T-helper 1 cell (primary cell): ENCODE results near the gene CLSTN1.
"Not testable (repeated sequence)": the region's sequence is repeated elsewhere in the genome, so short reads cannot be mapped to it uniquely, and the experiment has no call there.

Source experiments
- DNase-seq, 5 donors: peaks; one replicate each; pipeline ENCODE4 v3.0.0-alpha.2; 2012 to 2020

CLSTN1 gene

DNA sequence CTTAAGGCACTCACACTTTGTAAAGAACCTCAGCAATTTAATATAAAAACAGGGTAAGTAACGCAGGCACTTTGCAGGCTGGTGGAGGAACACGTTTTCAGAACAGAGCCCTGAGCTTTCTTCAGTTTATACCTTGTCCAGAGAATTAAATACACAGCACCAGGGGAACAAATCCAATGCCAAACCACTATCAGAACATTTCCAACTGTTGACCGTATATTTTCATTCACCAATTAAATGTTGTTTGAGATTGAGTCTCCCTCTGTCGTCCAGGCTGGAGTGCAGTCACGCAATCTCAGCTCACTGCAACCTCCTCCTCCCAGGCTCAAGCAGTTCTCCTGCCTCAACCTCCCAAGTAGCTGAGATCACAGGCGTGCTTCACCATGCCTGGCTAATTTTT lies 29.7 kb downstream of the CLSTN1 start:
- no peak for DNase-seq

DNA sequence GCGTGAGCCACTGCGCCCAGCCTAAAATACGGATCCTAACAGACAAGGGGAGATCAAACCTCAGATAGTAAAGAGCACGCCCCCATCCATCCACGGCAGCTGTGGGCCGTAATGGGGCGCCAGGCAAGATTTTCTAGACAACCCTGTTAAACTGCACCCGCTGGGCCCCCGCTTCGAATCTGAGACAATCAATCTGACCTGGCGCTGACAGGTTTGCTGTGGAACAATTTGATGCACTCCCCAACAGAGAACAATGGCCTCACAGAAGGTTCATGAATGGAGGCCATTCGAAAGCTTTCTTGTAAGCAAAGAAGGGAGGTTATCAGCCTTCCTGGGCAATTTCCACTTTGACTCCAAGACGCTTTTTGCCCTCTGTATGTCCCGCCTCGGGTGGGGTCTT lies 30.5 kb downstream of the CLSTN1 start:
- DNase-seq = no peak

DNA sequence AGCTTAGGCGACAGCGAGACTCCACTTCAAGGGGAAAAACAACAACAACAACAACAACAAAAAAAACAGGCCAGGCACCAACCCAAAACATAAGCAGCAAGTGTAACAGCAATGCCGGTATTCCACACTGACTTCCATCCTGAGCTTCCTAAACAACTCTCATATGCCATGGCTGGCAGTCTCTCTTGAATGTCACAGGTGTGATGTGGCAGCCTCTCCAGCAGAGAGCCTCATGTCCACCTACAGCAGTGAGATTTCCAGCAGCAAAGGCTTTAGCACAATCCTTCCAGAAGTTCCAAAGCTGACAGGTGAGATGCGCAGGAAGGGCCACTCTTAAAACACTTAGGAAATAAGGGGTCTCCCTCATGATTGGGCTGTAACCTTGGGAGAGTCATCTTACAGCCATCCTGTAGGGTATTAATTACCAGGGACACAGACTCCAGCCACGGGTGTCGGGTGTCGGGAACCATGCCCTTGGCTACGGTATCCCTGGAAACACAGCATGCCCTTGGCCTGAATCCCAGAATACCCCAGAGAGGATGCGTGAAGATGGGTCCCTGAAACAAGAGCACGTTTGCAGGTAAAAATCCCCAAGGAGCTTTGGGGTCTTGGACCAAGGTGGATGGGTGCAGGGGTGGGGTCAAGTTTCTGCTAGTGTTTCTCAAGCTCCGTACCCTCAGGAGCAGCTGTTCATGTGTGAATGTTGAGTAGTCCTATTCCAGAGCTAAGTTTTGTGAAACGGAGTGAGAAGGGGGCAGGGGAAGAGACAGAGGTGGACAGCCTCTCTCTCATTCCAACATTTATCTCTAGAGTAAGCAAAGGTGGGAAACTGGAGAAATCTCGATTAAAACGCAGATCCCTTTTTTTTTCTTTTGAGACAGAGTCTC lies 31.4 kb downstream of the CLSTN1 start:
- DNase-seq = no peak

DNA sequence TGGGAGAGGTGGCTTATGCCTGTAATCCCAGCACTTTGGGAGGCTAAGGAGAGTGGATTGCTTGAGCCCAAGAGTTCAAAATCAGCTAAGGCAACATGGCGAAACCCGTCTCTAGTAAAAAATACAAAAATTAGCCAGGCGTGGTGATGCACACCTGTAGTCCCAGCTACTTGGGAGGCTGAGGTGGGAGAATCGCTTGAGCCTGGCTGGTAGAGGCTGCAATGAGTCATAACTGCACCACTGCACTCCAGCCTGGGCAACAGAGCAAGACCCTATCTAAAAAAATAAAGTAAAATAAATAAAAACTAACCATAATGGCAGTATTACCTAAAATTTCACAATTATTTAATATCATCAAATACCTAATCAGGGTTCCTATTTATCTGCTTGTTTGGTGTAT lies 34.1 kb downstream of the CLSTN1 start:
- not testable (repeated sequence) for DNase-seq

DNA sequence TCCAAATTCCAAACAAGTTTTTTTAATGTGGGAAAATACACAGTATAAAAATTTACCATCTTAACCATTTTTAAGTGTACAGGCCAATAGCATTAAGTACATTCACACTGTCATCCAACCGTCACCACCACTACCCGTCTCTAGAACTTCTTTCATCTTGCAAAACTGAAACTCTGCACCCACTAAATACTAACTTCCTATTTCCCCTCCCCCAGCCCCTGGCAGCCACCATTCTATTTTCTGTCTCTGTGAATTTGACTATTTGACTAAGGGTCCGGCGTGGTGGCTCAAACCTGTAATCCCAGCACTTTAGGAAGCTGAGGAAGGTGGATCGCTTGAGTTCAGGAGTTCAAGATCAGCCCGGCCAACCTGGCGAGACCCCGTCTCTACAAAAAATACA lies 36.1 kb downstream of the CLSTN1 start:
- DNase-seq = peak in 4 of 5 donors; percentile 24 to 85 (median 46)

DNA sequence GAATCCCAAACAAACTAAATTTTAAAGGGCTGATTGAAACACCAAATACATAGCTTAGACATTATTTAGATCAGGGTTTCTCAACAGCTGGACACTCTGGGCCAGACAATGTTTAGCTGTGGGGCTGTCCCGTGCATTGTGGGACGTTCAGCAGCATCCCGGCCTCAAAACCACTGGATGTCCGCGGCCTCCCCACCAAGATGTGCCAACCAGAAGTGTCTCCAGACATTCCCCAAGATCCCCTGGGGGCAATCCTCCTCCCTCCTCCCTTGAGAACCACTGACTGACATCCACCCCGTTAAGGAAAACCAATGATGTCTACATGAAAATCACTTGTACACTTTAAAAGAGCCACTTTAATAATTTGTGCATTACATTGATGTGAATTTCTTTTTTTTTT lies 38.4 kb downstream of the CLSTN1 start:
- no peak for DNase-seq

DNA sequence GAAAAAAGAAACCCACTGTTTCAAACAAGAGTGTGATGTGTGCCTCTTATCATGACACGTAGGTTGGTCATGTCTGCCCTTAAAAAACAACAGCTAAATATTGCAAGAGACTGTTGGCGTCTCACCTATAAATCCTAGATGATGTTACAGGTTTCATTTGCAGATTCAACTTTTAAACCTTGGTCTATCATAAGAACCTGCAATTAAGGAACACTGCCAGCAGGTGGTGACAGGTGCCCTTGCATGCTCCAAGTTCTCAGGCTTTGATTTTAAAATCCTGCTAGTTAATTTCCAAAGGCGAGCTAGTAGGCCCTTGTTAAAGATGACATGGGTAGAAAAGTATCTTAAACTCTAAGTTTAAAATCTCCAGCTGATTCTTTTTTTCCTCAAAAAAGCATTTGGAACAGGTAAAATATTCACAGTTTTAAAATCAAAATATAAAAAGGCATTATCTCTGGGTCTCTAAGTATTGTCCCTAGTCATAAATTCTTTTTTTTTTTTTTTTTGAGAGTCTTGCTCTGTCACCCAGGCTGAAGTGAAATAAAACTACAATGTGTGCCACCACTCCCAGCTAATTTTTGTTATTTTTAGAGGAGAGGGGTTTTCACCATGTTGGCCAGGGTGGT lies 39.1 kb downstream of the CLSTN1 start:
- DNase-seq = peak in 4 of 5 donors; percentile 50 to 74 (median 63)

DNA sequence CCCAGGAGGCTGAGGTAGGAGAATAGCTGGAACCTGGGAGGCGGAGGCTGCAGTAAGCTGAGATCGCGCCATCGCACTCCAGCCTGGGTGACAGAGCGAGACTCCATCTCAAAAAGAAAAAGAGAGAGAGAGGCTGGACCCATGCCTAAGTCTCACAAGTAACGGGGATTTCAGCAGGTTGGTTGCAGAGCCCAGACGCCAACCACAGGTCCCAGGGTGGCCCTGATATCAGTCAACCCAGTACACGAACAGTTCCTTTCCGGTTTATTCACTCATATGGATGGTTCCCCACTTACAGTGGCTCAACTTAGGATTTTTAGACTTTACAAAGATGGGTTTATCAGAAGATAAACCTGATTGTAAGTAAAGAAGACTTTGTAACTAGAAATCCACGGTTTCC lies 40.9 kb downstream of the CLSTN1 start:
- no peak for DNase-seq

DNA sequence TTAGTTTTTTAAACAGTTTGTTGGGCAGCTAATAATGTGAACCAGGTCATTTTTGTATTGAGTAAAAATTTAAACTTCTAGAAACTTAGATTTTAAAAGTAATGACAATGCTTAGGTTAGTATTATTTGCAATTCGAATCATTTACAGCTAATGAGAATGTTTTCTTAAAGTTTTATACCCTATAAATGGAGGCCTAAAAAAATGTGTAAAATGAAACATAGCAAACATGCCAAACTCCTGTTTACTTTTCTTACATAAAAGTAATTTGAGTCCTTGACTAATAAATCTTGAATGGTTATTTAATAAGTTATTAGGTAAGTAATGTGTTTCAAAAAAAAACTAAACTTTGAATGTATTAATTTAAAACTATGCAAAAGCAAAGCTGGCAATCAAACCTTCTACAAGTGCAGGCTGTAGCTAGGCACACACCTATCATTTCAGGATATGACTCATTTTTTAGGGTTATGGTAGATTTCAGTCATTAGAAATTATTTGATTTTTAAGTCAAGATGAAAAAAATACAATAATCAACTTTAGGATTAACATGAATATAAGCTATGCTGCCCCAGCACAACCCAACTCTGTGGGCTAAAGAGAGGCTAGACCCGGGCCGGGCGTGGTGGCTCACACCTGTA lies 41.5 kb downstream of the CLSTN1 start:
- no peak for DNase-seq

DNA sequence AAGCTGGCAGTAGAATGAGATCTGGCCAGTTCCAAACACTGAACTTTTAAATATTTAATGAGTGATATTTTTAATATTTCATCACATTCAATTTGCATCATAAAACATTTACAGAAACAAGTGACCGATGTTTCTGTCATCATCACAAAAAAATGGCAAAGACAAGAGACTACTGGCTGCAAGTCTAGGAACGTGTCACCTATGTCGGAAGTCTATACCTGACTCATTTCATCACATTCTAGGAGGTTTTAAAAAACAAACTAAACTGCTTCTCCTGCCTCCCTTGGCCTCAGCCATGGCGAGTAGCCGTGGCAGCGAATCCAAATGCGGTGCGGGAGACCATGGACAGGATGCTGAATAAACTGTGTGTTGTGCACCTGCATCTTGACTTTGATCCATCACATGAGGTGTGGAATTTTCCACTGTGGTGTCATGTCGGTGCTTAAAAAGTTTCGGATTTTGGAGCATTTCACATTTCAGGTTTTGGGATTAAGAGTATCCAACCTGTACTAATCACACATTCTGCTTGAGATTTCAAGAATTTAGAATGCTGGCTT lies 43.1 kb downstream of the CLSTN1 start:
- no peak for DNase-seq

DNA sequence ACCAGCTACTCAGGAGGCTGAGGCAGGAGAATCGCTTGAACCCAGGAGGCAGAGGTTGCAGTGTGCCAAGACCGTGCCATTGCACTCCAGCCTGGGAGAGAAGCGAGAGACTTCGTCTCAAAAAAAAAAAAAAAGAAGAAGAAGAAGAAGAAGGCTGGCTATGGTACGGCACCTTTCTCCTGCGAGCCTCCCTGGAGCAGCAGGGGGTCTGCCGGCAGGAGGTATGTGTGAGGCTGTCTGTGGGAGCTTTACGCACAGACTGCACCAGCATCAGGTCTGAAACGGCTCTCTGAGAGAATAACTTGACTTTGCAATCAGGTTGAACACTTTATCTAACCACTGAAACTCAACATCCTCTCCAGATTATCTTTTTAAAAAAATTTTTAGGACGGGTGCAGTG lies 44.9 kb downstream of the CLSTN1 start:
- DNase-seq = no peak

DNA sequence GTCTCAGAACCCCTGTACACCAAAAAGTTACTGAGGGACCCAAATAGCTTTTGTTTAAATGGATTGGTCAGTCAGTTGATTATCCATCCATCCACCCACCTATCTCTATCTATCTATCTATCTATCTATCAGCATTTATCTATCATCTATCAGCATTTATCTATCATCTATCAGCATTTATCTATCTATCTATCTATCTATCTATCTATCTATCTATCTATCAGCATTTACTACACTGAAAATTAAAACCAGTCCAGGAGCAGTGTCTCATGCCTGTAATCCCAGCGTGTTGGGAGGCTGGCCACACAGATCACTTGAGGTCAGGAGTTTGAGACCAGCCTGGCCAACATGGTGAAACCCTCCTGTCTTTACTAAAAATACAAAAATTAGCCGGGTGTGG lies 47.1 kb downstream of the CLSTN1 start:
- no peak for DNase-seq

DNA sequence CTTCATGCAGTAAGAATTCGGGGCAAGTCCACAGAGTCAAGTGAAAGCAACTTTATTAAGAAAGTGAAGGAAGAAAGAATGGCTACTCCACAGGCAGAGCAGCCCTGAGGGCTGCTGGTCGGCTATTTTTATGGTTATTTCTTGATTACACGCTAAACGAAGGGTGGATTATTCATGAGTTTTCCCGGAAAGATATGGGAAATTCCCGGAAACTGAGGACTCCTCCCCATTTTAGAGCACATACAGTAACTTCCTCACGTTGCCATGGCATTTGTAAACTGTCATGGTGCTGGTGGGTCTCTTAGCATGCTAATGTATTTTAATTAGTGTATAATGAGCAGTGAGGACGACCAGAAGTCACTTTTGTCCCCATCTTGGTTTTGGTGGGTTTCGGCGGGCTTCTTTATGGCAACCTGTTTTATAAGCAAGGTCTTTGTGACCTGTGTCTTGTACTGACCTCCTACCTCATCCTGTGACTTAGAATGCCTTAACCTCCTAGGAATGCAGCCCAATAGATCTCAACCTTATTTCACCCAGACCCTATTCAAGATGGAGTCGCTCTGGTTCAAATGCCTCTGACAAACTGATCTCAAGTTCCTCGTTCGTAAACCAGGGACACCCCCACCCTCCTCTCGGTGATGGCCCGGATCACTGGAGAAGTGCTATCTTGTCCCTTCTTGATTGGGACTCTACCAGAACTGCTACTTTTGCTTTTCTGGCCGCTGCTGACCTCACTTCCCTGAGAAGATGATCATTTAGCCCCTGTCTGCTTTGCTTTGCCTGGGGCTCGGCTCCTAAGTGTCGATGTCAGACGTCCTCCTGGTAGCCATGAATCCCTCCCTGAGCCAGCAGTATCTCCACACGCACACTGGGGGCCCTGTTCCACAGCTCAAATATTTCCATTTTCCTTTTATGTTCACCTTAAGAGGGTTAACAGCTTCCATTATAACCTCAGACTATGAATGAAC lies 48.8 kb downstream of the CLSTN1 start:
- no peak for DNase-seq

DNA sequence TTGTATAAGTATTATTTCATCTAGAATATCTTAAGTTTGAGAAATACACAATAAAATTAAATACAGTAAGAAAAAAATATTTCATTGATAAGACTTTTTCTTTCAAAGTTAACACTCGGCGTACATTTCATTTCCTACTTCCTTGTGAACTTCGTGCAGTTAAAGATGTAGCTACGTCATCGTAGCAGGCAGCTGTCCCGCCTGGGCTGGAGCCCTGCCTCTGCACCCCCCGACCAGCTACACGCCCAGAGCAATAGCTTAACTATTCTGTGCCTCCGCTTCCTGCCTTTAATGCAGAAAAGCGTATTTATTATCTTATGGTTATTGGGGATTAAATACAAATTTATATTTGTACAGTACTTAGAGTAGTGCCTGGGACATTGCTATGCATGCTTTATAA lies 53.5 kb downstream of the CLSTN1 start:
- DNase-seq = no peak

DNA sequence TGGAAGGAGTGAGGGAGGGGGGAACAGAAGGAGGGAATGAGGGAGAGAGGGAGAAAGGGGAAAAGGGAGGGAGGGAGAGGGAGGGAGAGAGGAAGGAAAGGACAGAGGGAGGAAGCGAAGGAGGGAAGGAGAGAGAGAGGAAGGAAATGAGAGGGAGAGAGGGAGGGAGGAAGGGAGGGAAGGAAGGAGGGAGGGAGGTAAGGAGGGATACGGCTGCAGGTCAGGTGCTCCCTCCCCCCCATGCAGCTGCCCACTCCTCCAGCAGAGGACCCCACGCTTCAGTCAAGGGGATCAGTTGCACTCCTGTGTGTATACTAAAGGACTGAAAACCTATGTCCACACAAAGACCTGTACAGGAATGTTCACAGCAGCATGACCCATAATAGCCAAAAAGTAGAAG lies 54.8 kb downstream of the CLSTN1 start:
- DNase-seq = no peak

DNA sequence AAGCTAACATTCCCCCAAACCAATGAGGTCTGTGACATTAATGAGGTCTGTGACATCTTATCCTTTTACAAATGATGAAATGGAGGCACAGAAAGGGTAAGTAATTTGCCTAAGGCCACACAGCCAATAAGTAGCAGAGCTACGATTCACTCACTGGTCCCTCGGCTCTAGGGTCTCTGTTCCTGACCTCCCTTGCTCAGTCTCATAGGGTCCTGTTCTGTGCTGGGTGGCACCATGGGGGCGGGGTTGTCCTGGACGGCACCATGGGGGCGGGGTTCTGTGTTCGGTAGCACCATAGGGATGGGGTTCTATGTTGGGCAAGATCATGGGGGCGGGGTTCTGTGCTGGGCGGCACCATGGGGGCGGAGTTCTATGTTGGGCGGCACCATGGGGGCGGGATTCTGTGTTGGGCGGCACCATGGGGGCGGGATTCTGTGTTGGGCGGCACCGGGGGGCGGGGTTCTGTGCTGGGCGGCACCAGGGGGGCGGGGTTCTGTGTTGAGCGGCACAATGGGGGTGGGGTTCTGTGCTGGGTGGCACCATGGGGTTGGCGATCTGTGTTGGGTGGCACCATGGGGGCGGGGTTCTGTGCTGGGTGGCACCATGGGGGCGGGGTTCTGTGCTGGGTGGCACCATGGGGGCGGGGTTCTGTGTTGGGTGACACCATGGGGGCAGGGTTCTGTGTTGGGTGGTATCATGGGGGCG lies 55.6 kb downstream of the CLSTN1 start:
- peak in 3 of 5 donors; percentile 6 to 23 (median 13) for DNase-seq

DNA sequence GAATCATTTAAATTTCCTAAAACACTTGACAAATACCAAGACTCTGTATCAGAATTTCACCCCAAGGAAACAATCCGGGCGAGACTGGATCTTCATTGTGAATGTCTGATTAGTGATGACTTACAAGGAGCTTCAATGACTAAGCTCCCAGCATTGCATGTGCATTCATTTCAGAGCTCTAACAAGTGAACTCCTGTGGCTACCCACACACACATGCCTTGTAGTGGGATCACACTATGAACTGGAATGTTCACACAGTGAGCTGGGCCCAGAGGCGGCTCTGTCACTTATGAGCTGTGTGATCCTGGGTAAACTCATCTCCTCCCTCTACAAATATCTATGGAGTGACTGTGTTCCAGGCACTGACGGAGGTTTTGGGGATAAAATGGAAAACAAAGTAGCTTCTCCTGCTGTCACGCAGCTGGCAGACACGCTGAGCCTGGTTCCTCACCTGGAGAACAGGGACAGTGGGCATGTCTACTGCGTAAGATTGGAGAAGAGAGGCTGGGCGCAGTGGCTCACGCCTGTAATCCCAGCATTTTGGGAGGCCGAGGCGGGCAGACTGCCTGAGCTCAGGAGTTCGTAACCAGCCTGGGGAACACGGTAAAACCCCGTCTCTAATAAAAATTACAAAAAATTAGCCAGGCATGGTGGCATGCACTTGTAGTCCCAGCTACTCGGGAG lies 56.9 kb downstream of the CLSTN1 start:
- DNase-seq = no peak

DNA sequence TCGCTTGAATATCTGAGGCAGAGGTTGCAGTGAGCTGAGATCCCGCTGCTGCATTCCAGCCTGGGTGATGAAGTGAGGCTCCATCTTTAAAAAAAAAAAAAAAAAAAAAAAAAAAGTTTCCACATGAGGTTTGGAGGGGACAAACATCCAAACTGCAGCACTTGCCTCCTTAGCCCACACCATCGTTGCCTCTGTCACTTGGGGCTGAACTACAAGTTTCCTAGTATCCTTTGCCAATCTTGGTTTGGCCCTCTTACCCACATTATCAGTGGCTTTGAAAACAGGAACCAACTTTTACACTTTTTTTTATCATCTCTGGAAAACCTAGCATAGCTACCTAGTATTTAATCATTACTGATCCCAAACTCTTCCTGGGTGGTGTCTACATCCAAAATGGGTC lies 59.2 kb downstream of the CLSTN1 start:
- no peak for DNase-seq

DNA sequence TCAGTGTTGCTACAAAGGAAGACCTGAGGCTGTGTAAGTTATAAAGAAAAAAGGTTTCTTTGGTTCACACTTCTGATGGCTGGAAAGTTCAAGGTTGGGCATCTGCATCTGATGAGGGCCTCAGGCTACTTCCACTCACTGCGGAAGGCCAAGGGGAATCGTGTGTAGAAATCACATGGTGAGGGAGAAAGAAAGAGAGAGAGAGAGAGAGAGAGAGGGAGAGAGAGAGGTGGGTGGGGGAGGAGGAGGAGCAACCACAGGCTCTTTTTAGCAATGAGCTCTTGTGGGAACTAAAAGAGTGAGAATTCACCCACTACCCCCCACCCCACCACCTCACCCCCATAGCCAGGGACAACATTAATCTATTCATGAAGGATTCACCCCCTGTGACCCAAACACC lies 59.9 kb downstream of the CLSTN1 start:
- no peak for DNase-seq

DNA sequence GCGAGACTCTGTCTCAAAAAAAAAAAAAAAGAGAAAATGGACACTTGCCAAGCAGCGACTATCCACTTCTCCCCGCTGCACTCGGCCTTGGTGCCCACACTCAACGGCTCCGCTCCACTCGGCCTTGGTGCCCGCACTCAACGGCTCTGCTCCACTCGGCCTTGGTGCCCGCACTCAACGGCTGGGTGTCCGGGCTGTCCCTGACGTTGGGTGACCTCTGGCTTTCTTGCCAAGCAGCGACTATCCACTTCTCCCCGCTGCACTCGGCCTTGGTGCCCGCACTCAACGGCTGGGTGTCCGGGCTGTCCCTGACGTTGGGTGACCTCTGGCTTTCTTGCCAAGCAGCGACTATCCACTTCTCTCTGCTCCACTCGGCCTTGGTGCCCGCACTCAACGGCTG lies 61.3 kb downstream of the CLSTN1 start:
- DNase-seq = not testable (repeated sequence)

DNA sequence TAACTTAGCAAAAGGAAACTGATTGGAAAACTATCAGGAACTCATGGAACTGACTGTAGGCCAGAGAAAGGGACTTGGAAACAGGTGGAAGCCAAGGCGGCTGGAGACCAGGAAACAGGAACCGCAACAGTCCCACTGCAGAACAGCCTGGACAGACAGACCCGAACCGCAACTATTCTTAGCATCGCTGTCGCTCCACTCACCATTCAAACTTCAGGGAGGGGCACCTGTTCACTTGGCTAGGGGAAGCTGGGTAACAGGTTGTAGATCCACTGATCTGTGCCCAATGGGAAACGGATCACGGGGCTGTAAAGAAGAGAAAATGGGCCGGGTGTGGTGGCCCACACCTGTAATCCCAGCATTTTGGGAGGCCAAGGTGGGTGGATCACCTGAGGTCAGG lies 61.9 kb downstream of the CLSTN1 start:
- DNase-seq = no peak
